AG04450 (cell line): Measurements from ENCODE around the gene MYL5. TPM values are rescaled to one million over a fixed set of nuclear protein-coding genes. Genes with fewer than 3 reads are reported as not detected.

ENCODE experiments used
- CTCF ChIA-PET: fragments of 300-600, 350-600 bp; formaldehyde crosslinking; extraction: SDS; loops from one replicate; lab custom pipeline; 2022; ENCODE audit warnings: antibody characterized with exemption, inconsistent platforms; lab: Charles Lee
- POLR2A ChIA-PET: fragments of 350-600 bp; formaldehyde crosslinking; extraction: SDS; loops from one replicate; lab custom pipeline; 2021; ENCODE audit warnings: antibody characterized with exemption, inconsistent platforms; lab: Yijun Ruan, JAX
- DNase-seq: peaks from one replicate; pipeline ENCODE4 v3.0.0-alpha.2; 2011; ENCODE audit warnings: low read depth, low spot score
- H3K27ac ChIP-seq: one replicate; pipeline ENCODE4 v1.5.1; 2012; ENCODE audit warnings: low read depth, low read length, control low read depth
- H3K27me3 ChIP-seq: one replicate; pipeline ENCODE4 v1.6.0; 2012; ENCODE audit warnings: low read length; ENCODE audit not compliant: control insufficient read depth, insufficient read depth
- H3K4me3 ChIP-seq: 2 replicates; pipeline ENCODE4 v1.5.1; 2011; ENCODE audit warnings: mild to moderate bottlenecking, low read depth, low read length, control low read depth
- H3K9me3 ChIP-seq: 2 replicates; pipeline ENCODE4 v1.5.1; 2012; ENCODE audit warnings: low read length; ENCODE audit not compliant: control insufficient read depth, insufficient read depth
- polyA plus RNA-seq: library from polyadenylated mRNA; depleted of rRNA; stranded (reverse); fragments of >200 nt; gene quantifications from 2 replicates; pipeline ENCODE4 v1.2.3, GENCODE V29; 2011
- TF ChIP-seq, protein P1 (sequence below): IDR thresholded peaks from 2 replicates; pipeline ENCODE4 v1.5.1; 2011; ENCODE audit warnings: low read depth, low read length, control low read depth, inconsistent platforms

The MYL5 gene
- polyA plus RNA-seq, 1 experiment: 12.3 TPM

DNA sequence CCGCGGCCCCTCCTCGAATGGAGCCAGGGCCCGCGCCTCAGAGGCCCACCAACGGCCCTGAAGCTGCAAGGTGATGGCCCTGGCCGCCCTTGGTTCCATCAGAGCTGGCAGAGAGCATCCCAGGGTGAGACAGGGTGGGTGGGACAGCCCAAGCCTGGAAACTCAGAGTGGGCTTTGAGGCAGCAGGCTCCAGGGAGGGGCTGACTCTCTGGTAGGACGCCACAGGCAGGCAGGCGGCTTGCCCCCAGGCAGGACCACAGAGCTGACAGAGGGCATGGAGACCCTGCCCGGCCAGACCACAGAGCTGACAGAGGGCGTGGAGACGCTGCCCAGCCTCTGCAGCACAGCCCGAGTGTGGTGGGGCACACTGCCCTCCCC, 4.8 kb downstream of the MYL5 start:
- no peak overlapping the region for H3K4me3 ChIP-seq
- TF ChIP-seq, protein P1, sequence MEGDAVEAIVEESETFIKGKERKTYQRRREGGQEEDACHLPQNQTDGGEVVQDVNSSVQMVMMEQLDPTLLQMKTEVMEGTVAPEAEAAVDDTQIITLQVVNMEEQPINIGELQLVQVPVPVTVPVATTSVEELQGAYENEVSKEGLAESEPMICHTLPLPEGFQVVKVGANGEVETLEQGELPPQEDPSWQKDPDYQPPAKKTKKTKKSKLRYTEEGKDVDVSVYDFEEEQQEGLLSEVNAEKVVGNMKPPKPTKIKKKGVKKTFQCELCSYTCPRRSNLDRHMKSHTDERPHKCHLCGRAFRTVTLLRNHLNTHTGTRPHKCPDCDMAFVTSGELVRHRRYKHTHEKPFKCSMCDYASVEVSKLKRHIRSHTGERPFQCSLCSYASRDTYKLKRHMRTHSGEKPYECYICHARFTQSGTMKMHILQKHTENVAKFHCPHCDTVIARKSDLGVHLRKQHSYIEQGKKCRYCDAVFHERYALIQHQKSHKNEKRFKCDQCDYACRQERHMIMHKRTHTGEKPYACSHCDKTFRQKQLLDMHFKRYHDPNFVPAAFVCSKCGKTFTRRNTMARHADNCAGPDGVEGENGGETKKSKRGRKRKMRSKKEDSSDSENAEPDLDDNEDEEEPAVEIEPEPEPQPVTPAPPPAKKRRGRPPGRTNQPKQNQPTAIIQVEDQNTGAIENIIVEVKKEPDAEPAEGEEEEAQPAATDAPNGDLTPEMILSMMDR: no peak
- H3K27ac ChIP-seq: no peak overlapping the region
- no peaks in the 10 kb centered on the region; the same call in 1 of the 2 replicates for H3K9me3 ChIP-seq
- CTCF ChIA-PET: interaction anchor here (0.6 kb wide), 1 partner anchor 35 kb away, joined by 3 read pairs; no protein-coding TSS in a partner anchor
- DNase-seq: no peak
- POLR2A ChIA-PET: no interaction called here
- no peaks in the 10 kb centered on the region for H3K27me3 ChIP-seq

DNA sequence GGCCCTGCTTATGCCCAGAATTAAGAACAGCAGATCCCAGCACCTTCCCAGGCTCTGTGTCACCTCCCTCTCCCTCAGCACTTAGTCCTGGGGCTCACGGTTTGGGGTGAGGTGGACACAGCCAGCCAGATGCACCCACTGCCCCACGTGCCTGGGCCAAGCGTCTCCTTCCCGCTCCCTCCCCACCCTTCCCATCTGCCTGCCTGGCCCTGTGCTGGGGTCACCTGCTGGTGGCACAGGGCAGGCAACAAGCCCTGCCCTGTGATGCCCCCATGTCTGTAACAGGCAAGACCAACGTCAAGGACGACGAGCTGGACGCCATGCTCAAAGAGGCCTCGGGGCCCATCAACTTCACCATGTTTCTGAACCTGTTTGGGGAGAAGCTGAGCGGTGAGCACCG, 5.3 kb downstream of the MYL5 start:
- CTCF ChIA-PET: no interaction called here
- POLR2A ChIA-PET: no interaction called here
- Histone ChIP-seq H3K27me3 (no peaks in the 10 kb centered on the region), H3K4me3 (no peak overlapping the region), H3K27ac (no peak overlapping the region), H3K9me3 (no peaks in the 10 kb centered on the region; the same call in 1 of the 2 replicates)
- TF ChIP-seq, protein P1: no peak
- DNase-seq: no peak

DNA sequence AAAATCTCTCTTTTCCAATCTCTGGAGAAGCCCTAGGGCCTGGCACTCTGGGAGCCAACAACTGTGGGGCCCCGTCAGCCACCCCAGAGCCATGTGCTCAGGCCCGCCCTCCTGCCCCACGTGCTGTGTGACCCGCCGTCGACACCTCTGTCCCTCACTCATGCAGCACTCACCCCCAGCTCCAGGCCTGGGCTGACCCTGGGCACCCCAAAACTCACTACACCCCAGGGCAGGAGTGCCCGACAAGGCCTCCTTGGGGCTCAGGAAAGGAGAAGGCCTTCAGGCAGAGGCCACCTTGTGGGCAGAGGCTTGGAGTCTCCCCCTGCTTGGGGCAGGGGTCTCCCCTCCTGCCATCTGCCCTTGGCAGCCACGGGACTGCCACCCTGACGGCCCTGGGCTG, 5.7 kb downstream of the MYL5 start:
- no peaks in the 10 kb centered on the region for H3K27me3 ChIP-seq
- no peaks in the 10 kb centered on the region; the same call in 1 of the 2 replicates for H3K9me3 ChIP-seq
- TF ChIP-seq, protein P1: no peak
- ChIA-PET POLR2A (no interaction called here), CTCF (no interaction called here)
- no peak overlapping the region for H3K4me3 ChIP-seq
- H3K27ac ChIP-seq: no peak overlapping the region
- DNase-seq: no peak

DNA sequence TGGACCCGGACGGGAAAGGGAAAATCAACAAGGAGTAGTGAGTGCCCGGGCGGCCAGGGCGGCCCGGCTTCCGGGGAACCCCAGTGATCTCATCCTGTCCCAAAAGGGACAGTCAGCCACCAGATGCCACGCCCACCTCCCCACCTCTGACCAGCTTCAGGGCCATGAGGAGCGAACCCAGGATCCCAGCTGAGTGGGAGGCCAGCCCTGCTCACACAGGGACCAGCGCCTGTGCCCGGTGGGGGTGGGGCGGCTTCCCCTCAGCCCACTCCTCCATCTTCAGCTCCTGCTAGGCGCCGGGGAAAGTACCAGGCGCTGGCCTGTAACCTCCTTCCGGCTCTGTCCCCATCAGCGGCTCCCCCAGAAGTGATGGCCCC, 6.2 kb downstream of the MYL5 start:
- H3K9me3 ChIP-seq: peaks cover under 1% of the 10 kb centered on the region; the same call in 1 of the 2 replicates
- peak overlapping the region; percentile 66 for H3K4me3 ChIP-seq
- H3K27me3 ChIP-seq: no peaks in the 10 kb centered on the region
- H3K27ac ChIP-seq: no peak overlapping the region
- TF ChIP-seq, protein P1: no peak
- POLR2A ChIA-PET: interaction anchor here (0.6 kb wide), 1 partner anchor 48 kb away, joined by 9 read pairs; no protein-coding TSS in a partner anchor
- CTCF ChIA-PET: no interaction called here
- no peak for DNase-seq

DNA sequence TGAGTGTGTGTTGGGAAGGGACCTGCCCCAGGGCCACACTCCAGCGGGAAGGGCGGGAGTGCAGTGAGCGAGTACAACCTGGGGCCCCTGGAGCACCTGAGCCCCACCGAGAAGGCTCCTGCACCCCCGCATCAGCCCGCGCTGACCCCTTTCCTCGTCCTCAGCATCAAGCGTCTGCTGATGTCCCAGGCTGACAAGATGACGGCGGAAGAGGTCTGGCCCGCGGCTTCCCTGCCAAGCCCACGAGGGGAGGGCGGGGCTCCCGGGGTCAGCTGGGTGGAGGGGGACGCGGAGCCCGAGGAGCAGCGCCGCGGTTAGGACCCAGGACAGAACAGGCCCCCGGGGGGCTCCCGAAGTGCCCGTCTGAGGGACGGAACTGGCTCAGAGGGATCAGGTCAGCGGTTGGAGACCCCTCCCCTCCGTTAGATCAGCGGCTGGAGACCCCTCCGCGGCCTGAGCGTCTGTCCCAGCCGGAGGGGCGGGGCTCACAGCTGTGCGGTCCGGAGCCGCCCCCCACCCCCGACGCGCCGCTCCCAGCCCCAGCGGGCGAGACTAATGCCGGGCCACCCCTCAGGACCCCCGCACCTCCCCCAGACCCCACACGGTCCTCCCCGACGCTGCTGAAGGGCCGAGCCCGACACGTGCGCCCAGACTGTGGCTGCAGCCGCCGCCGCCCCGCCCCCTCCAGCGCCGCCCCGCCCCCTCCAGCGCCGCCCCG, 6.7 kb downstream of the MYL5 start:
- DNase-seq: no peak

More for the DNA sequence above, 6.7 kb downstream of the MYL5 start:
- ChIA-PET CTCF (no interaction called here), POLR2A (interaction anchor here (0.6 kb wide), 1 partner anchor 48 kb away, joined by 9 read pairs; no protein-coding TSS in a partner anchor)
- H3K27ac ChIP-seq: no peak overlapping the region
- peaks cover 5% of the 10 kb centered on the region; the same call in 1 of the 2 replicates for H3K9me3 ChIP-seq
- TF ChIP-seq, protein P1: no peak
- H3K4me3 ChIP-seq: peak overlapping the region; percentile 66
- H3K27me3 ChIP-seq: no peaks in the 10 kb centered on the region
